HG03558 (cell line): ENCODE data around the gene GPR152.
"Not testable (repeated sequence)": the region's sequence is repeated elsewhere in the genome, so short reads cannot be mapped to it uniquely, and the experiment has no call there.

ENCODE experiments used
- ATAC-seq: cut with Tn5 transposase; IDR thresholded peaks from one replicate; pipeline ENCODE4 v1.9.1; 2021; ENCODE audit warnings: moderate number of reproducible peaks; ENCODE audit not compliant: unreplicated experiment; ENCODE audit errors: extremely low read depth

Gene GPR152

GRCh38 chr11:67489885-67490726 lies 37.6 kb upstream of the GPR152 start:
- ATAC-seq, result no peak

DNA sequence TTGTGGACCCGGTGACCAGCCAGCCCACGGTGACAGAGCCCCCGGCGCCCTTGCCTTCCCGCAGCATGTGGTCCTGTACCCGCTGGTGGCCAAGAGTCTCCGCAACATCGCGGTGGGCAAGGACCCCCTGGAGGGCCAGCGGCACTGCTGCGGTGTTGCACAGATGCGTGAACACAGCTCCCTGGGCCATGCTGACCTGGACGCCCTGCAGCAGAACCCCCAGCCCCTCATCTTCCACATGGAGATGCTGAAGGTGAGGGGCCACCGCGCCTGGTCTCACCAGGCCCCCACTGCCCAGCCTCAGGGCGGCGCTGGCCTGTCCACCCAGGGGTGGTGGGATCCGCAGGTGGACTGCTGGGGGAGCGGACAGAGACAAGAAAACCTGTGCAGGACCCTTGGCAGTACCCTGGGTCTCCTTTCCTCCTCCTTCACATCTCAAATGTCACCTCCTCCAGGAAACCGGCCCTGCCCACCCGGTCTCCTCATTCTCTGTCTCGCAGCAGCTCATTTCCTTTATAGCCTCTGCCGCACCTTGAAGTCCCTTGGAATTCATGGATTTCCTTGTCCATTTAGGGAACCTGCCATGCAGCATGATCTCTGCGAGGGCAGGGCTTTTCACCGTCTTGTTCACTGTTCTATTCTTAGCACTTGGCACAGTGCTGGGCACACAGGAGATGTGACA lies 36.8 kb upstream of the GPR152 start:
- no peak for ATAC-seq

- no peak for ATAC-seq
These were observed 34.1 kb upstream of the GPR152 start for GRCh38 chr11:67486481-67487195.

DNA sequence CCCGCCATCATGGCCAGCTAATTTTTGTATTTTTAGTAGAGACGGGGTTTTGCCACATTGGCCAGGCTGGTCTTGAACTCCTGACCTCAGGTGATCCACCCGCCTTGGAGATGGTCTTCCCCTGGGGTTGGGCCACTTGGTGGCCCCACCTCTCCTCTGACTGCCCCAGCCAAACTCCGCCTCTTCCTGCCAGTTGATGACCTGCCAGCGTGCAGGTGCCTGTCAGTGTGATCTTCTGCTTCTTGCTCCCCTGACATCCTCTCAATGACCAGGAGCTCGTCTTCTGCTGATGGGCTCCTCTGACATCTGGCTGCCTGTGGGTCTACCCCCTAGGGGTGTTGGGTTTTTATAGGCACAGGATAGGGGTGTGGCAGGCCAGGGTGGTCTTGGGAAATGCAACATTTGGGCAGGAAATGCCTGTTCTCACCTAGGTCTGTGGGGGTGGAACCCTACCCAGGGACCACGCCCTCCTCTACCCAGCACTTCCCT lies 33.4 kb upstream of the GPR152 start:
- not testable (repeated sequence) for ATAC-seq

GRCh38 chr11:67484847-67485311 lies 32.4 kb upstream of the GPR152 start:
- ATAC-seq, result no peak

GRCh38 chr11:67483831-67484665 lies 31.5 kb upstream of the GPR152 start:
- ATAC-seq, result no peak

DNA sequence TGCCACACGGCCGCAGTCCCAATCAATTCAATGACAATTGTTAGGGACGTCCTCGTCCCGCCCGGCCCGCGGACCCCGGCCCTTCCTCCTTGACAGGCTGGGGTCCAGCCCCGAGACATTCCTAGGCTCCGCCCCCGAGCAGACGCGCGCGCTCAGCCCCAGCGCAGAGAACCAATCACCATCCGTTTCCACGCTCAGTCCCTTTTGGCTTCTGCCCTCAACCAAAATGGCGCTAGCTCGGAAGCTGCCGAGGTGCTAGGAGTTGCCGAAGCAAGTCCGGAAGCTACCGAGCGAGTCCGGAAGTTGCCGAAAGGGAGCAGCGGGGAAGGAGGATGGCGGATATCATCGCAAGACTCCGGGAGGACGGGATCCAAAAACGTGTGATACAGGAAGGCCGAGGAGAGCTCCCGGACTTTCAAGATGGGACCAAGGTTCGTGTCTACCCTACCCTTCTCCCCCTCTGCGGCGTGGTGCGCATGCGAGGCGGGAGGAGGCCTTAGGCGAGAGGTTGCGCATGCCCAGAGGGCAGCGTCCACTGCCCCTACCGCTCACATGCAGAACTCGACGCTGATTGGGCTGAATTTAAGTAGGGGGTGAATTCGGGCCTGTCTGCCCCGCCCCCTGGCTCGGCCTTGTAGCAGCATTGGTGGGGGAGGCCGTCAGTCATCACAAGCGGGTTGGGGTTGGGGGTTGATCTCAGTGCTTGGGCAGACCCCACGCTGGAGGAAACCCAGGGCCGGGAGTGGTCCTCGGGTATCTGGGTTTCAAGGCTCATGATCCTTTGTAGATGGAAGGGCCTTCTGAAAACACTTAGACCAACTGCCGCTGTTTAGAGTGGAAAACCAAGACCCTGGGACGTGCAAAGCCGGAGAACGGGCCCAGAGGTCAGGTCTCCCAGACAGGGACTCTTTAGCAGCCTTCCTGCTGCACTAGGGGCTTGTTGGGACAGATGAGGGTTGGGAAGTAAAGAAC lies 30.6 kb upstream of the GPR152 start, which contains the start of gene AIP:
Gene AIP (plus strand): TSS at position 200 of the 972 bp plus-strand sequence. CDS start 133 bp downstream, at position 333.
- peak; percentile 23 for ATAC-seq

DNA sequence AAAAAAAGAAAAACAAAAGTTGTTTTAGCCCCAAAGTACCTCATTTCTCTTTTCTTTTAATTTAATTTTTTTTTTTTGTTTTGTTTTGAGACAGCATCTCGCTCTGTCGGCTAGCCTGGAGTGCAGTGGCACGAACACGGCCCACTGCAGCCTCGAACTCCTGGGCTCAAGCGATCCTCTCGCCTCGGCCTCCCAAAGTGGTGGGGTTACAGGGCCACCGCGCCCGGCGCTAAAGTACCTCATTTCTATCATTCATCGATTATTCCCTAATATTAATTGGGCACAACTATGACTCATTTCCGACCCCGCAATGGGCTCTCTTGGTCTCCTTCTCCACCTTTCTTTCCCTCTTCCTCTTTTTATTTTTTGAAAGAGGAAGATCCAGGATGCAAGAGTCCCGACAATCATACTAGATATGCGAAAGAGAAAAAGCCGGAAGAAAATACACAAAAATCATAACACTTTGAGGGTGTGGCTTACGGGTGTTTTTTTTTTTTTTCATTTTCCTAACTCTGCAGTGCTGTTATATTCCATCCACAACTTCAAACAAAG lies 29.8 kb upstream of the GPR152 start:
- ATAC-seq, result no peak

DNA sequence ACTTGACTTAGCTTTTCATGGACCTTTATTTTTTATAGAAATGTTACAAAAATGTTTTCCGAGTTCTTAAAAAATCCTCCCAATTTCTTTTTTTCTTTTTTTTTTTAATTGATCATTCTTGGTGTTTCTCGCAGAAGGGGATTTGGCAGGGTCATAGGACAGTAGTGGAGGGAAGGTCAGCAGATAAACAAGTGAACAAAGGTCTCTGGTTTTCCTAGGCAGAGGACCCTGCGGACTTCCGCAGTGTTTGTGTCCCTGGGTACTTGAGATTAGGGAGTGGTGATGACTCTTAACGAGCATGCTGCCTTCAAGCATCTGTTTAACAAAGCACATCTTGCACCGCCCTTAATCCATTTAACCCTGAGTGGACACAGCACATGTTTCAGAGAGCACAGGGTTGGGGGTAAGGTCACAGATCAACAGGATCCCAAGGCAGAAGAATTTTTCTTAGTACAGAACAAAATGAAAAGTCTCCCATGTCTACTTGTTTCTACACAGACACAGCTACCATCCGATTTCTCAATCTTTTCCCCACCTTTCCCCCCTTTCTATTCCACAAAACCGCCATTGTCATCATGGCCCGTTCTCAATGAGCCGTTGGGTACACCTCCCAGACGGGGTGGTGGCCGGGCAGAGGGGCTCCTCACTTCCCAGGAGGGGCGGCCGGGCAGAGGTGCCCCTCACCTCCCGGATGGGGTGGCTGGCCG lies 25.0 kb upstream of the GPR152 start:
- not testable (repeated sequence) for ATAC-seq

DNA sequence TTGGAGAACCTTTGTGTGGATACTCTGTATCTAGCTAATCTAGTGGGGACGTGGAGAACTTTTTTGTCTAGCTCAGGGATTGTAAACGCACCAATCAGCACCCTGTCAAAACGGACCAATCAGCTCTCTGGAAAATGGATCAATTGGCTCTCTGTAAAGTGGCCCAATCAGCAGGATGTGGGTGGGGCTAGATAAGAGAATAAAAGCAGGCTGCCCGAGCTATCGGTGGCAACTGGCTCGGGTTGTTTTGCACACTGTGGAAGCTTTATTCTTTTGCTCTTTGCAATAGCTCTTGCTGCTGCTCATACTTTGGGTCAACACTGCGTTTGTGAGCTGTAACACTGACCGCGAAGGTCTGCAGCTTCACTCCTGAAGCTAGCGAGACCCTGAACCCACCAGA lies 24.2 kb upstream of the GPR152 start:
- ATAC-seq, result not testable (repeated sequence)

GRCh38 chr11:67472882-67473281 lies 20.4 kb upstream of the GPR152 start:
- no peak for ATAC-seq

- no peak for ATAC-seq
These were observed 17.9 kb upstream of the GPR152 start for GRCh38 chr11:67470337-67471002.

DNA sequence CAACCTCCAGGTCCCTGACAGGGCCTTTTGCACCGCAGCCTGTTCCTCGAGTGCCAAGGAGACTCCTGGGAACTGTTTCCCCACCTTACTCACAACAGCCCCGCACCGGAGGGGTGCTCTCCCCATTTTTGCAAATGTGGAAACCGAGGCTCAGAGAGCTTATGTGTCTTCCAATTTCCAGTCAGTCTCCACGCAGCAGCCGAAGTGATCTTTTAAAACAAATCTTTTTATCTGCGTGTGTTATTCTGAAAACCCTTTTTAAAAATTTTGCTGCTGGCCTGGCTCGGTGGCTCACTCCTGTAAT lies 16.9 kb upstream of the GPR152 start:
- ATAC-seq, result no peak

DNA sequence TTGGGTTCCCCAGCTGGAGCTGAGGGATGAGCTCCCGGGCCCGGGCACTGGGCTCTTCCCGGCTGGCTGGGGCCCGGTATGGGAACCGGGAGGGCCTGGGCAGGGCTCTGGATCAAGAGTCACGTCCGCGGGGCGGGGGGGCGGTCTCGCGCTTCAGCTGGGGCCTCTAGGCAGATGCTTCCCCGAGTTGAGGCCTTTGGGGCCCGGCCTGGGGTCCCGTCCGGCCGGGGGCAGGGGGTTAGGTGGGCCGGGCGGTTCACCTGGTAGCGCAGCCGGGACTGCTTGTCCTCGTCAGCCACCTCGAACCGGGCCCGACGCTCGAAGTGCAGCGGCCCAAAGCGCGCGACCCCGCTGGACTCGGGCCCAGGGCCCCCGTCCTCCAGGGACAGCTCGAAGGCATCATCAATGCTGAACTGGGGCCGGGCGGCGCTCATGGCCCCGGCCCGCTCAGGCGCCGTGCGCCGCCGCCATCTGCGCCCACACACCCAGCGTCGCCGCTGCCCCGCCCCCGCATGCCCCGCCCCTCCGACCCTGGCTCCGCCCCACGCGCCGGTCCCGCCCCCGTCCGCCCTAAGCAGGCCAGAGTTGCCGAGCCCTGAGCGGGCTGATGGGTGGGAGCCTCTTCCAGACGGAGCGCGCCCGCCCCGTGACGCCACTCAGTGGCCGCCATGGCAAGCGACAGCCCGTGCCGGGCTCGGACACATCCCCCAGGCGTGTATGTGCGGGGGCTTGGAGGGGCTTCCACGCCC lies 16.4 kb upstream of the GPR152 start, which contains the start of gene TMEM134:
Gene TMEM134 (minus strand): TSS at position 493 of the 749 bp plus-strand sequence. CDS start 59 bp downstream, at position 434.
- ATAC-seq, result no peak

DNA sequence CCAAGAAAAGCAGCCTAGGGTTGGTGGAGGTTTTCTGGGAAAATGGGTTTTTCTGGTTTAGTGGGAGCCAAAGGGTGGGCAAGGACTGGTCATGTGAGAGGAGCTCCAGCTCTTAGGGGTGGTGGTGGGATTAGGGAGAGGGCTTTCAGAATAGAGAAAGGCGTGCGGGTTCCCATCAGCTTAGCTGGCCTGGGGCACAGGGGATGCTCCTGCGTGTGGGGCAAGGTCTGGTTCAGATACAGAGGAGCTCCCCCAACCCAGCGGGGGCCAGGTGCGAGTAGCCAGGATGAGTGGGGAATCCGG lies 15.9 kb upstream of the GPR152 start:
- ATAC-seq, result no peak

GRCh38 chr11:67468056-67468455 lies 15.5 kb upstream of the GPR152 start:
- ATAC-seq, result no peak
